HuH-7.5 (cell line): ENCODE data around the gene PCP2.

ENCODE experiments used
- DNase-seq: peaks from one replicate; pipeline ENCODE4 v3.0.0; 2011; ENCODE audit warnings: low spot score

Gene PCP2

DNA sequence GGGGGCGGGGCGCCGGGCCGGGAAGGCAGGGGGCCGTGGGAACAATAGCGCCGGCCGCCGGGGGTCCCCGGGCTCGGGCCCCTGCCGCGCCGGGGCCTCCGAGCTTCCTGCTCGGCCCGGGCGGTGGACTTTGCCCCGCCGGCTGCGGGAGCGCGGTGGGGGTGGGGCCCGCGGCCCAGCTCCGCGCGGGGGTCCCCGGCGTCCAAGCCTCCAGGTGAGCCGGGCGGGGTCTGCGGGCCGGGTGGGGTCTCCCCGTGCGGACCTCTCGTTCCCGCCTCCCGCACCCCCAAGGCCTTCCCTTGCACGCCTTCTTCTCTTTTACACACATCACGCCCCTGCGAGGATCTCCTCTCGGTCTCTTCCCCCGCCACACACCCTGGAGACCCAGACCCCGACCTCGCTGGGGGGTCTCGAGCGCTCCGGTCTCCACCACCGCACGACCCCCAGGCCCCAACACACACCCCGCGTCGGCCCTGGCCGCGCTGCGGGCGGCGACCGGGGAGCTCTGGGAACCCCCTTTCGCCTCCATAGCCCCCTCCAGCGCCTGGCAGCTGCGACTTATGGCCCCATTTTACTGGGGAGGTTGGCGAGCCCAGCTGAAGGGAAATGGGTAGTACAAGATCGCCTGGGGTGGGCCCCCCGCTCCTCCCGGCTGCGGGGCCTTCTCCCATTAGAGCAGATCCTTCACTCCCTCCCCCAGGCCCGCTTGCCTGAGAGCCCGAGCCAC lies 37.1 kb downstream of the PCP2 start:
- no peak for DNase-seq

DNA sequence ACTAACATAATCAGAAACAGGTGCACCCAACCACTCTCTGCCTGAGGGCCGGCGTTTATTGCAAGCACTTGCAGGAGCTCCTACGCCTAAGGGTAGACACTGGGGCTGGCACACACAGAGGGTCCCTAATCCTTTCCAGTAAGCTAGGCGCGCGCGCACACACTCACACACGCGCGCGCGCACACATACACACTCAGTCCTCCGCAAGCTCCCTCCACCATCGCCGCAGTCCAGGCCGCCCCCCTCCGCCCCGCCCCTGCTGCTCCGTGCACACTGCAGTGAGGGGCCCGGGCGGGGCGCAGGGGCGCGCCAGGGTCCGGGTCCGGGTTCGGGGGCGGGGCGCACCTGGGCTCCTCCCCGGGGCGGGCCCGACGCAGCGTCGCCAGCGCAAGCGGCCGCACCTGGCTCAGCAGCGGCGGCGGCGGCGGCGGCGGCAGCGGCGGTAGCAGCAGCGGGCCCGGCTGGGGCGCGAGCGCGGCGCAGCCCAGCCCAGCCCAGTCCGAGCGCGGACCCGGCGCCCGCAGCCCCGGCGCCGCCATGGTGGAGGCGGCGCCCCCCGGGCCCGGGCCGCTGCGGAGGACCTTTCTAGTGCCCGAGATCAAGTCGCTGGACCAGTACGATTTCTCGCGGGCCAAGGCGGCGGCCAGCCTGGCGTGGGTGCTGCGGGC lies 37.9 kb downstream of the PCP2 start, which contains the start of gene CAMSAP3:
TSS of gene CAMSAP3 (plus strand) at position 398 of the 668 bp plus-strand sequence. CDS start at position 538, 140 bp downstream.
- peak; percentile 86 for DNase-seq

GRCh38 chr19:7590256-7590655 lies 43.3 kb downstream of the PCP2 start:
- no peak for DNase-seq

- DNase-seq = no peak
These were observed 43.7 kb downstream of the PCP2 start for GRCh38 chr19:7589822-7590221.

DNA sequence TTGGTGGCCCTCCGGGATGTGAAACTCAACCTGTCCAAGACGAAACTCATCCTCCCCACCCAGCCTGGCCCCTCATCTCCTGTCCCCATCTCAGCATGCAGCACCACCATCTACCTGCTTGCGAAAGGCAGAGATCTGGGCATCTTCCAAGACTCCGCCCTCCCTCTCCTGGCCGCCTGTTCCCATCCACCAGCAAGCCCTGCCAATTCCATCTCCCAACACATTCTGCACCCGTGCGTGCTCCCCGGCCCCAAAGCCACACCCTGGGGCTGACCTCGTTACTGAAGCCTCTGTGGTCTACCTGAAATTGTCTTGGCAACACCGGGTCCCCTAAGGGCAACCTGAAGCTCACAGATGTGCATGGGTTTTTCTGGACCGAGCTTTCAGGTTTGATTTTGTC lies 51.1 kb downstream of the PCP2 start:
- no peak for DNase-seq
